Stimulated activated CD4-positive, alpha-beta T cell treated with anti-CD3 and anti-CD28 coated beads, Interleukin-1b, Interleukin-23, amount 100 ng/mL, for 1 hour (primary cell): ENCODE data around the gene TEX38.
"Not testable (repeated sequence)": the region's sequence is repeated elsewhere in the genome, so short reads cannot be mapped to it uniquely, and the experiment has no call there.

Source experiments
- DNase-seq, 2 donors: peaks; one replicate each; pipeline ENCODE4 v3.0.0-alpha.2; 2020; ENCODE audit warnings: low read depth in 2 of 2

TEX38 gene

DNA sequence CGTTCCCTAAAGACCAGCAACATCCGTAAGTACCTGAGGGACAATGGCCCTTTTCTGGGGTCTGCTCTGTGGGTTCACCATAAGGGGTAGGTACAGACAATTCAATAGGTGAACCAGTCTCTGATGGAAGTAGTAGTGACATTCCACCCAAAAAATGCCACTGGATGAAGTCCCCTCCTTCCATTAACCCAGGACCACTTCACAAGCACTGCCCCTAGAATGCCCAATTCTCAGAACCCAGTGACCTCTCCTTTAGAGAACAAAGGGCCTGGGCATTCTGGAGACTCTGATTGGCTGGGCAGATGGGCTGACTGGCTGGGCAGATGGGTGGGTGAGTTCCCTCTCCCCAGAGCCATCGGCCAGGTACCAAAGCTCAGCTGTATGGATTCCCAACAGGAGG lies at the start of gene TEX38:
TSS of gene TEX38 (plus strand) at position 301 of the 400 bp plus-strand sequence. CDS start at position 382, 81 bp downstream.
- no peak for DNase-seq

DNA sequence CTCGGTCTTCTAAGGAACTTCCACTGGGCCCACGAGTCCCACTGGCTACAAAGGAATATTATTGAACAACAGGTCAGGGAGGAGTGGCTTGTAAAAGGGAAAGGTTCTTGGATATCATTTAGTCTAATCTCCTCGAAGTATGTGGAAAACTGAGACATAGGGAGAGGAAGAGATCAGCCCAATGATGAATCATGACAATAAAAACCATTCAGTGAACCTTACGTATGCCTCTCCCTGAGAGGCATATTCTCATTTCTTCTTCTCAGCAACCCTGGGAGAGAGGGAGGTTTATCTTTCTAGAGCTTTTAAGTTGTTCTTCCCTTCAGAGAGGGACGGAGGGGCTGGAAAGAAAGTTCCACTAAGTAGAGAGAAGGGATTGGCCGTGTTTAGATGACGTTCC lies 49.7 kb upstream of the TEX38 start:
- no peak for DNase-seq

- DNase-seq = no peak
These were observed 49.3 kb upstream of the TEX38 start for GRCh38 chr1:46622344-46622743.

DNA sequence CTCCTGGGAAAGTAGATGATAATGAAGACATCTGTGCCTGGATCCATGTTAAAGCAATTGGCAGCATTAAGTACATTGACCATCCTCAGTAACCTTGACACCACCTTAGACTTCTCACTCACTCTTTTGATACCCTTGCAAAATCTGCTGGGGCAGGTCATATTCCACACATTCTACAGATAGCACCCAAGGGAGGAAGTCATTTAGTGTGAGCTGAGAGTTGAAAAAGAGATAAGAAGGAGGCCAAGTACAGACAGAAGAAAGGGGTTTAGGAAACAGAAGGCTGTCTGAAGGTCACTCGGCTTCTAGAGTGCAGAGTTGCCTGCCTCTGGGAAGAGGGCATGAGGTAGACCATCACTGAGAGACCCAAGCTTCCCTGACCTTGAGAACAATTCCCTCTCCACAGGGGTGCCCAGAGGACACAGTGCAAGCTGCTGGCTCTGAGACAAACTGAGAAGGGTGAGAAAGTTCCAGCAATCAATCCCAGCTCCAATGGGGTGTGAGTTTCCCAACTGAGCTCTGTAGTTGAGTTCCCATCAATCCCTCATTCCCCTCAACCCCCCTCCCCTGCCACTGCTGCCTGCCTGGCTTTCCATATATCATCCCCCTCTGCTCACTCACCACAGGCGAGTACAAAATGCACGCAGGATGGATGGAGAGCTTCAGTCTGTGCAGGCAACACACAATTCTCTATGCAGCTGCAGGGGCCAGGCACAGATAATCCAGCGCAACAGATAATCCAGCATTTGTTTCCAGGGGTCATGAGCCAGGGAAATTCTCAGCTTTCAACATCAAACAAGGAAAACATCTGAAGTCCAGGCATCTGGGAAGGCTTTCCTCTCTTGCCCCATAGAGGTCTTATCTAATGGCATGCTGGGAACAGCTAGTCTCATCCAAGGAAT lies 47.7 kb upstream of the TEX38 start:
- no peak for DNase-seq

DNA sequence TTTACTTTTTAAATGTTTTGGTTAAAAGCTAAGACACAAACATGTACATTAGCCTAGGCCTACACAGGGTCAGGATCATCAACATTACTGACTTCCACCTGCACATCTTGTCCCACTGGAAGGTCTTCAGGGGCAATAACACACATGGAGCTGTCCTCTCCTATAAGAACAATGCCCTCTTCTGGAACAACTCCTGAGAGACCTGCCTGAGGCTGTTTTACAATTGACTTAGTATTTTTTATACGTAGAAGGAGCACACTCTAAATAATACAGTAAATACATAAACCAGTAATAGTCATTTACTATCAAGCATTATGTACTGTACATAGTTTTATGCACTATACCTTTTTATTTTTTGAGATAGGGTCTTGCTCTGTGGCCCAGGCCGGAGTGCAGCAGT lies 40.9 kb upstream of the TEX38 start:
- DNase-seq = no peak

- no peak for DNase-seq
These were observed 36.4 kb upstream of the TEX38 start for GRCh38 chr1:46635205-46635604.

GRCh38 chr1:46637444-46638083 lies 34.1 kb upstream of the TEX38 start:
- no peak for DNase-seq

- DNase-seq = no peak
These were observed 32.7 kb upstream of the TEX38 start for GRCh38 chr1:46638921-46639320.

DNA sequence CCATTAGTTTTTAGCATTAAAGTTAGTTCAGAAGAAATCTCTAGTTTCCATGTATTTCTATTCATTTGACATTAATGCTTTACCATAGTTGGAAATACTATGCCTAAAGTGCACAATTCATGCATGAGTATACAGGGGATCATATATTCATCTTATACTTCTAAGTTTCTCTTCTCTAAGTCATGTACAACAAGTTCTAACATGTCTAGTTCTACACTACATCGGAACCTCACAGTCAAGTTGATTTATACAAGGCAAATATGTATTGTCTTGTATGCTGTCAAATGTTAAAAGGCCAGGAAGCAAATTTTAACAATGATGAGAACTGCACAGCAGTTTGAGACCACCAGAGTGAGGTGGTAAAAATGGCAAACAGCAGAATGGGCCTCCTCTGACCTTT lies 32.1 kb upstream of the TEX38 start:
- no peak for DNase-seq

DNA sequence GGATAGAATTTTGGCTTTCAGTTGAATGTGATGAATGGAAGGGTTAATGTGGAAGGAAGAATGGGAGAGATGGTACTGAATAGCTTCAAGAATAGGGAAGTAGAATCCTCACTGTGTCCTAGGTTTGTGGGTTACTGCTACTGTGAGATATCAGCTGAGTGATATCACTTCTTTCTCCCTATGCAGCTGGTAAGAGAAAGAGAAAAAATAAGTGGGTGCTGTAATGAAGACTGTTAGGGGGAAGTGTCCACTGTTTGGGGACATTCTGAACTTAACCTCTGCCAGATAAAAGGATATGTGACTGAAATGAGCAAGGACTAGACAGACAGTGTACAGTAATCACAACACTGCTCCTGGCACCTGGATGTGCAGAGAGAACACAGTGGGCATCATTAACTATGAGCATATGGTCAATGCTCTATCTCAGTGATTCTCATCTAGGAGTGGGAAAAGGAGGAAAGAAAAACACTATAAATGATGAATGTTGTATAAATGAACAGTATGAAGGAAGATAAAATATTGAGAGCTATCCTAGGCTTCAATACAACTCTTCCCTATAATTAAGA lies 29.5 kb upstream of the TEX38 start:
- DNase-seq = no peak

- no peak for DNase-seq
These were observed 28.3 kb upstream of the TEX38 start for GRCh38 chr1:46643368-46643775.

GRCh38 chr1:46645815-46646214 lies 25.8 kb upstream of the TEX38 start:
- DNase-seq = no peak

DNA sequence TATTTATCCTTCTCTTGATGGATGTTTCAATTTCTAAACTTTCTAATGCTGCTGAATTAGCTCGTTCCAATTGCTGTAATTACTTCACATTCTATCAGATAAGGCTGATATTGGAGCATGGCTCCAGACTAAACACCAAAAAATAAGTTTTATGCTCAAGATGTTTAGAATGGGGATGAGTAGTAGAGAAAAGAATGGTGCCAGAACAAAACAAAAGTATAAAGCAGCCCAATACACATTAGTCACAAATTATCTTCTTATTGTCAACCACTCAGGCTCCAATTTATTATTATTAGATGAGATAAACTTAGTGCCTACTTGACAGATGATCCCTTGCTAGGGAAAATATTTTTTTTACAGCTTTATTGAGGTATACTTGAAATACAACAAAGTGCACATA lies 25.3 kb upstream of the TEX38 start:
- no peak for DNase-seq

DNA sequence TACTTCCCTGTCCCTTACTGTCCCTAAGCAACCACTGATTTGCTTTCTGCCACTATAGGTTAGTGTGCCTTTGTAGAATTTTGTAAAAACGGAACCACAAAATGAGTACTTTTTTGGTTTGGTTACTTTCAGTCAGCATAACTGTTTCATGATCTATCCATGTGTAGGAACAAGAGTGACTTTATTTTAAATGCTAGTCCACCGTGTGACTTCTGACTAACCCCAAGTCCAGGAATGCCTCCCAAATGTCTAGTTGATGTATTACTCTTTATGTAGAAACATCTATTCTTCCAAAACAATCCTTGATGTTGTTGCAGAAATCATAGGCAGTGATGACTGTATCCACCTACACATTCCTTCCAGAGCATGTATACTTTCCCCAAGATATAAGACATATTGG lies 24.8 kb upstream of the TEX38 start:
- no peak for DNase-seq

DNA sequence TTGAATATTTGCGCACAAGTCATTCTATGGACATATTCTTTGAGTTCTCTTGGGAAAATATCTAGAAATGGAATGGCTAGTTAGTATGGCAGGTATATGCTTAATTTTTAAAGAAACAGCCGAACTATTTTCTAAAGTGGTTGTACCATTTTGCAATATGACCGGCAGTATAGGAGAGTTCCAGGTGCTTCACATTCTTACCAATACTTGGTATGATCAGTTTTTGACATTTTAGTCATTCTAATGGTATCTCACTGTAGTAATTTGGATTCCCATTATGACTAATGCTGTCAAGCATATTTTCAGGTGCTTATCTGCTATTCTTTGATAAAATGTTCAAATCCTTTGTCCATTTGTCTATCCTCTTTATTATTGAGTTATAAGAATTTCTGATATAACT lies 24.0 kb upstream of the TEX38 start:
- DNase-seq = no peak

DNA sequence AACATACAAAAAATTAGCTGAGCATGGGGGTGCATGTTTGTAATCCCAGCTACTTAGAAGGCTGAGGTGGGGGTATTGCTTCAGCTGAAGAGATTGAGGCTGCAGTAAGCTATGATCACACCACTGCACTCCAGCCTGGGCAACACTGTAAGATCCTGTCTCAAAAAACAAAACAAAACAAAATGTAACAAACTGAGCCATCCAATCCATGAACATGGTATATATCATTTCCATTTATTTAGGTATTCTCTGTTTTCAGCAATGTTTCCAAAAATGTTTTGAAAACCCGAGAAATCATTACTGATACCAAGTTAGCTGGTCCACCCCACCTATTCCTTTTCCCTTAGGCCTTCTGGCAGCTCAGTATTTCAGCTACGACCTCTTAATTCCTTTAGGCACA lies 21.9 kb upstream of the TEX38 start:
- DNase-seq = no peak

GRCh38 chr1:46650491-46650890 lies 21.2 kb upstream of the TEX38 start:
- DNase-seq = no peak

DNA sequence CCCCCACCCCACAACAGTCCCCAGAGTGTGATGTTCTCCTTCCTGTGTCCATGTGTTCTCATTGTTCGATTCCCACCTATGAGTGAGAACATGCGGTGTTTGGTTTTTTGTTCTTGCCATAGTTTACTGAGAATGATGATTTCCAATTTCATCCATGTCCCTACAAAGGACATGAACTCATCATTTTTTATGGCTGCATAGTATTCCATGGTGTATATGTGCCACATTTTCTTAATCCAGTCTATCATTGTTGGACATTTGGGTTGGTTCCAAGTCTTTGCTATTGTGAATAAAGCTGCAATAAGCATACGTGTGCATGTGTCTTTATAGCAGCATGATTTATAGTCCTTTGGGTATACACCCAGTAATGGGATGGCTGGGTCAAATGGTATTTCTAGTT lies 20.5 kb upstream of the TEX38 start:
- not testable (repeated sequence) for DNase-seq

DNA sequence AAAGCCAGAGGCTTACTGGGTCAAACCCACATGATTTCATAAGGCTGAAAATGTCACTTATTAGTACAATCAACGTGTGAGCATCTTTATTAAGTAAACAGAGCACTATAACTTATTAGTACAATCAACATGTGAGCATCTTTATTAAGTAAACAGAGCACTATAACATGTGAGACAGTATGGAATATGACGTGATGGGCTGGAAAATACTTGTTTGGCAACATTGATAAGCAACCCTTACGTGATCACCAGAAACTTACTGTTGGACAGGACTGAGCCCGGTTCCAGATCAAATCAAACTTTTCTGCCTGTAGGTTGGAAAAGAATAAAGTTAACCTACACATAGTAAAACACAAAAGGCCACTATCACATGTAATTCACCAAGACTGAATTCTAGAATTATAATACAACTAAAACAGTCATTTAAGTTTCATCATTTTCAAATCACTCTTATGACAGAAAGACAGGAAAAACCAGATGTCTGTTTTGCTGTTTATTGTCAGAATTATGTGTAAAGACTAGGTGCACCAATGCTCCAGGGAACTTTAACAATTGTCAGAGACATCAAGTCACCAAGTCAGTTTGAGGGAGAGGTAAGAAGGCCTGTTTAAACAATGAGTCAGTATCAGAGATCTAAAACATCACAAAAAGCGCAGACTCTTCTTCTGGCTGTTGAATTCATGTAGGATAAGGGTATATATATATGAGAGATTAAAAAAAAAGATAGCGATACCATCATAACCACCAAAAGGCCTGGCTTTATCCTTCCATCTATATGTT lies 19.1 kb upstream of the TEX38 start:
- no peak for DNase-seq

DNA sequence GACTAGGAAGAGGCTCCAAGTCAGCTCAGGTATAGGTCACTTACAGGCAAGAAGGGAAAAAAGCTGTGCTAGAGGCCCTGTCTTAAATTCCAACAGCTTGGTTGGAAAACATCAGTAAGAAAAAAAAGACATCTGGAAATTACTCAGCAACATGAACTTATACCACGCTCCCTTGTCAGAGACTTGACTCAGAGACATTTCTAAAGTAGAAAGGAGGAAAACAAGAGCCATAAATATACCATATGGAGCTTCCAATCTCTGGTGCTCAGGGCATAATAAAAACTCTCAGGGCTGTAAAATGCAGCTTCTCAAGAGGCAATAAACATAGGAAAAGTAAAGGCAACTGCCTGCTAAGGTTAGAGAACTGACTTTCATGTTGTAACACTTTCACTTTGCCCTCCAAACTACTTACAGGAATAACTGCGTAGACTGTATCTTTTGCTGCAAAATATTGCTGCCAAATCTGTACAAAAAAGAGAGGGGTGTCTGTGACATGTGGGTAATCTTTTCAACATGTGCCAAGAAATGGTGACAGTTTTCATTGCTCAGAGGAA lies 18.2 kb upstream of the TEX38 start:
- DNase-seq = no peak

DNA sequence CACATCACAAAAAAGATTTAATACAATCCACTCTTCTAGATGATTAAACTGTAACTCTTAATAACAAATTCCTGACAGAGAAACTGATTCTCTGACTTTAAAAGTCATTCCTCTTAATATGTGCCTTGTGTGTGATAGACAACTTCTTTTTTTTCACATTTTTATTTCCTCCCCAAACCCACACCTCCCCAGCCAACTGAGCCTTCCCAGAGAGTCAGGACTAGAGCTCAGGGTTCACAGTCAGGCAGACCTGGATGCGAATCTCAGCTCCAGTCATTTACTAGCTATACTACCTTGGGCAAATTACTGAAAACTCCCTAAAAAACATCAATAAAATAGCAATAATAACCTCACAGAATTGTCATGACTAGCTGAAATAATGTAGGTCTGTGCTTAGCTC lies 17.6 kb upstream of the TEX38 start:
- DNase-seq = no peak

- DNase-seq = not testable (repeated sequence)
These were observed 17.0 kb upstream of the TEX38 start for GRCh38 chr1:46654698-46655097.
